ENCODE measurements around the gene CIRBP.

CIRBP gene

DNA sequence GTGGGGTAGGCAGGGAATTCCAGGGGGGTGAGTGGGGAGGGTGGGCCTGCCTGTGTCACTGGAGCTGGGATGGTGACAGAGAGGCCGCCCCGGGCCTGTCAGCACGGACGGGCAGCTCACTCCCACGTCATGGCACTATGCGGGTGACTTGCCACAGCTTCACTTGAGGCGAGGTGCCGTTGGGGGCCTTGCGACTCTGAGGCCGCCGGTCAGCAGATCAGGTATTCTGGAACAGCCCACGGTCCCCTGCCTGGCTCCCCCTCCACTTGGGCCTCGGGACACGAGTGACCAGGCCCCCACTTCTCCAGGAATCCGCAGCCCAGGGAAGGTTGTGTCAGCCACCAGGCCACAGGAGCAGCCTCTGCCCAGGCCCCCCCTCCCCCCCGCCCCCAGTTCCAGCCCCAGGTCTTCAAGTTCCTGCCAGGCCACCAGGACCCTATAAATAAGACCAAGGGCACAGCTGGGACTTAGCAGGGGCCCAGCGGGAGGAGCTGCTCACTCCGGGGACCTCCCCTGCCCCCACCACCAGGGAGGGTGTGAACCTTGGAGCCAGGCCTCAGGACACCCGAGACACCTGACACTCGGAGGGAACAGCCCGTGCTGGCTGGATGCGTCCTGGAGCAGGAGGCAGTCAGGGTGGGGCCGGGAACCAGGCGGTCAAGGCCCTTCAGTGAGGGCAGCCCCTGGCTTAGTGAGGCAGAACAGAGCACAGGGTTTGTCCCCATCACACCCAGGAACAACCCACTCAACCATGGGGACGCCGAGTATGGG, 23.5 kb upstream of the CIRBP start:
- peak; percentile 82 for DNase-seq

DNA sequence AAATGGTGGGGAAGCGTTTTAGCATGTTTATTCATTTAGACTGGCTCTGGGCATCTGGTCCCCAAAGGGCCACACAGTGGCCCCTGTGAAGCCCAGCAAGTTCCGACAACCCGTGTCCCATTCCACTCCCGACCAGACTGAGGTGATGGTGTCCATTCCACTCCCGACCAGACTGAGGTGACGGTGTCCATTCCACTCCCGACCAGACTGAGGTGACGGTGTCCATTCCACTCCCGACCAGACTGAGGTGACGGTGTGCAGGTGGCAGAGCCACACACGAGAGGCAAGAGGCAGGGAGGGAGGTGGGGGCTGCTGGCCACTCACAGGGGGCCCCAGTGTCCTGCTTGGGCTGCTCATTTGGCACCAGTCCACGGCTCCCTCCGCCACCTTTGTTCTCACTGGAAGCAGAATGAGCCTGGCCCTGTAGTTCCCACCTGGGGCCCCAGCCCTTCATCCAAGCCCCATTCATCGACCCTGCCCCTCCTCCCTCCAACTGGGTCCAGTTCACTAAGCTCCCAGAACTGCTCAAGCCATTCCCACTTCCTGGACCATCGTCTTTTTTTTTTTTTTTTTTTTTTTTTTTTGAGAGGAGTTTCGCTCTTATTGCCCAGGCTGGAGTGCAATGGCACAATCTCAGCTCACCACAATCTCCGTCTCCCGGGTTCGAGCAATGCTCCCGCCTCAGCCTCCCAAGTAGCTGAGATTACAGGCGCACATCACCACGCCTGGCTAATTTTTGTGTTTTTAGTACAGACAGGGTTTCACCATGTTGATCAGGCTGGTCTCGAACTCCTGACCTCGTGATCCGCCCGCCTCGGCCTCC, 22.7 kb upstream of the CIRBP start:
- peak; percentile 55 for DNase-seq

DNA sequence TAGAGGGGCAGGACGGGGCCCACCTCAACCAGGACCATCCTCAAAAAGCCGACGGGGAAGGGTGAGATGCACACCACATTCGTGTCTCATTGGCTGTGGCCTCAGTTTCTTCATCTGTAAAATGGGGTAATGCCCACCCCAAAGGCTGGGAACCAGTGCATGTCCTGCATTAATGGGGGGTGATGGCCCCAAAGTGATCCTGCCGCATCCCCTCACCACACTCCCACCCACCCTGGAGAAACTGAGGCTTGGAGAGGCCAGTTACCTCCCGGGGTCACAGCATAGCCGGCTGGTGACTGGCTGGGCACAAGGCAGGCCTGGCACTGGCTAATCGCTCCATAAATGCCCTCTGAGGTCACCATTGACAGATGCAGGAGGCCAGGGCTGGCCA, 21.4 kb upstream of the CIRBP start:
- DNase-seq: no peak

DNA sequence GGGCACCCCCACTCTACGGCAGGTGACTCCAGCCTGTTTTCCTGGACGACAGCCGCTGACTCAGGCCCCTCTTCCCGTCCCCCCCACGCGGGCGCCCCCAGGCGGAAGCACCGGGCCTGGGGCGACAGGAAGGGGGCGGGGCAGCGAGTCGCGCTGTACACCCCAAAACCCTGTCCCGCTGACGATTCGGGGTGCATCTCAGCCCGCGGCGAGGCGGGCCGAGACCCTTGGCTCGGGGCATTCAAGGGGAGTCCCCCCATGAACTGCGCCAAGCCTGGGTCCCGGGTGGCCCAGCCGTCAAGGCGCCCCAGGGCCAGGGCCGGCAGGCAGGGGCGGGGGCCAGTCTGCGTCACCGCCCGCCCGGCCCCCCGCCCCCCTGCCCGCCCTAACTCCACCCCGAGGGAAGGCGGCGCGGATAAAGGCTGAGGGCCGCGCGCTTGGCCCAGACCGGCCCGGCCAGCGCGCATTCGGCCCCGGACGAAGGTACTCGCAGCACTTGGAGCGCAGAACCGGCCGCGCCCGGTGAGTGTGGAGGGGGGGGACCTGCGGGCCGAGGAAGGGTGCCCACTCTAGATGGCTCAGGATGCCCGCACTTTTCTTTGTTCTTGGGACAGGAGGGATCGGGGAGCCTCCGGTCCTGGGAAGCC, 20.9 kb upstream of the CIRBP start, which contains the start of gene MIDN:
Gene MIDN (plus strand): TSS at position 445 of the 647 bp plus-strand sequence. CDS start 1,714 bp downstream, outside the sequence.
- peak; percentile 83 for DNase-seq

DNA sequence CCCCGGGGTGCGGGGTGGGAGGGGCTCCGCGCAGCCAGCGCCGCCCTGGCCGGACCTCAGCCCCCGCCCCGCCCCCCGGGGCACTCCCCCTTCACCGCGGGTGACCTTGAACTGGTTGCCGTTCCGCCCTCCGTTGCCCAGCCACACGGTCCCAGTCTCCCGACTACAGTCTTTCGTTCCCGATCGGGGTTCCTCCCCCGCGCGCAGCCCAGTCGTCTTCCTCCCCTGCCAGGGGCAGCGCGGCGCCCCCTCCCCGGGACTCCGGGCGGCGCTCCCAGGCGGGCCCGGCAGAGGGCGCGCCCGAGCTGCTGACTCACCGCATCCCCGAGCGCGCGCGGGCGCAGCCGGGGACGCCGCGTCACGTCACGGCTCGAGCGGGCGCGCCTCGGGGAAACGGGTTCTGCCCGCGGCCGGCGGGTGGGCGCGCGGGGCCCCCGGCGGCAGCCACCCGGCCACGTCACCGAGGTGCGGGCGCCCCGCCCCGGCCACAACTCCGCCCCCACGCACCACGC, 20.3 kb upstream of the CIRBP start:
- peak; percentile 89 for DNase-seq

DNA sequence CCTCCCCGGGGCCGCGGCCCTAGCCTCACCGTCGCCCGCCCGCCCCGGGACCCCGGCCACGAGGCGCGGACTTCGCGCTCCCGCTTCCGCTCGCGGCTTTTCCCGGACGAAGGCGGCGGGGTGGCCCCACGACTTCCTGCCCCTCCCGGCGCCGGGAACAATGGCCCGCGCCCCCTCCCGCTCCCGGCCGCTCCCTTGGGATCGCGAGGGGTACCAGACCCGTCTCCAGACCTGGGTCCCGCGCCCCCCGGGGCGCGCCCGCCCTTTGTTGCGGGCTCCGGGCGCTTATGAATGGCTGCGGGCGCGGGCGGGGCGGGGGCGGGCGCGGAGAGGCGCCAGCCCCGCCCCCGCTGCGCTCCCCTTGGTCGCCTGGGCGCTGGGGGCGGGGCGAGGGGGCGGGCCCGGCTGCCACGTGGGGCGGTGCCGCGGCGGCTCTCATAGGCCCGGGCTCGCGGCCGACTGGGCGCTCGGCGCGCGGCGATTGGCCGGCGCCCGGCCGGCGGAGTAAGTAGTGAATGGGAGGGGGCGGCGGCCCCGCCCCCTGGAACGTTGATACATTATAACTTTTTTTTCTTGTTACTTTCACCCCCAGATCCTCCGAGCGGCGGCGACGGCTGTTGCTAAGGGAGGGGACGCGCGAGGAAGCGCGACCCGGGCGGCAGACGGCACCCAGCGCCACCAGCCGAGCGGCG, 19.7 kb upstream of the CIRBP start:
- peak; percentile 97 for DNase-seq

DNA sequence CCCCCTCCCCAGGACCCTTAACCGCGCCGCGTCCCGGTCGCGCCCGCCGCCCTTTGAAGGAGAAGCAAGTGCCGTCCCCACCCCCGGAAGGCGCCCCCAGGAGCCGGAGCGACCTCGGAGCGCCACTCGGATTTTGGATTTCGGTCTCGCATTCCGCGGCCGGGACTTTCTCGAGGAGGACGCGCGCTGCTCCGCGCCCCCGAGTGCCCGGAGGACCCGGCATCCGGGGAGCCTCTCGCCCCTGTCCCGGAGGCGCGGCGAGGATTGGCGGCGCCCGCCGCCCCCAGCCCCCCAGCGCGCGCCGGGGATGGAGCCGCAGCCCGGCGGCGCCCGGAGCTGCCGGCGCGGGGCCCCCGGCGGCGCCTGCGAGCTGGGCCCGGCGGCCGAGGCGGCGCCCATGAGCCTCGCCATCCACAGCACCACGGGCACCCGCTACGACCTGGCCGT, 19.1 kb upstream of the CIRBP start:
- DNase-seq: no peak

DNA sequence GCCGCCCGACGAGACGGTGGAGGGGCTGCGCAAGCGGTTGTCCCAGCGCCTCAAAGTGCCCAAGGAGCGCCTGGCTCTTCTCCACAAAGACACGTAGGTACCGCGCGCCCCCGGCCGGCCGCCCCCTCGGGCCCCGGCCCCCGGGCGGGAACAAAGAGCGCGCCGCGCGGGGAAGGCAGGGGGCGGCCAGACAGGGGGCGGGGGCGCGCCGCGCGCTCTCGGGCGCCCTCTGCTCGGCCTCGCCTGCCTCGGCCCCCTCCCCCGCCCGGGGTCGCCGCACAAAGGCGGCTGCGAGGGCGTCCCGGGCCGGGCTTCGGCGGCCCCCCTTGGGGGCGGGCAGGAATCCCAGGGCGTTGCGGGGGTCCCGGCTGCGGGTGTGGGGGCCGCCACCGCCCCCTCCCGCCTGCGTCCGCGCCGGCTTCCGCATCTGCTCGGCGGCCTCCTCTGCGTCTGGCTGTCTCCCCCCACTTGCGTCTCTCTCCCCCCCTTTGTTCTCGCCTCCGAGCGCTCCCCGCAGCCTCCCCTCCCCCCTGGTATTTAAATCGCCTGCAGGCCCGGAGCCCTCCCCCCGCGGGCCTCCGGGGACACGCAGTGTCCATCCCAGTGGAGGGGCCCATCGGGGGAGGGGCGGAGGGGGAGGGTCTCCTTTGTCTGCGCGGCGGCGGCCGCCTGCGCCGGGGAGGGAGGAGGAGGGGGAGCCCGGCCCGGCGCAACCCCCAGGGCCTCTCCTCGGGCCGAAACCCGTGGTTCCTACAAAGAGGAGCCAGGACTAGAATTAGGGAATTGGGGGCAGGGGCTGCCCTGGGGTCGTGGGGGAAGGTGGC, 18.5 kb upstream of the CIRBP start:
- DNase-seq: peak; percentile 74

DNA sequence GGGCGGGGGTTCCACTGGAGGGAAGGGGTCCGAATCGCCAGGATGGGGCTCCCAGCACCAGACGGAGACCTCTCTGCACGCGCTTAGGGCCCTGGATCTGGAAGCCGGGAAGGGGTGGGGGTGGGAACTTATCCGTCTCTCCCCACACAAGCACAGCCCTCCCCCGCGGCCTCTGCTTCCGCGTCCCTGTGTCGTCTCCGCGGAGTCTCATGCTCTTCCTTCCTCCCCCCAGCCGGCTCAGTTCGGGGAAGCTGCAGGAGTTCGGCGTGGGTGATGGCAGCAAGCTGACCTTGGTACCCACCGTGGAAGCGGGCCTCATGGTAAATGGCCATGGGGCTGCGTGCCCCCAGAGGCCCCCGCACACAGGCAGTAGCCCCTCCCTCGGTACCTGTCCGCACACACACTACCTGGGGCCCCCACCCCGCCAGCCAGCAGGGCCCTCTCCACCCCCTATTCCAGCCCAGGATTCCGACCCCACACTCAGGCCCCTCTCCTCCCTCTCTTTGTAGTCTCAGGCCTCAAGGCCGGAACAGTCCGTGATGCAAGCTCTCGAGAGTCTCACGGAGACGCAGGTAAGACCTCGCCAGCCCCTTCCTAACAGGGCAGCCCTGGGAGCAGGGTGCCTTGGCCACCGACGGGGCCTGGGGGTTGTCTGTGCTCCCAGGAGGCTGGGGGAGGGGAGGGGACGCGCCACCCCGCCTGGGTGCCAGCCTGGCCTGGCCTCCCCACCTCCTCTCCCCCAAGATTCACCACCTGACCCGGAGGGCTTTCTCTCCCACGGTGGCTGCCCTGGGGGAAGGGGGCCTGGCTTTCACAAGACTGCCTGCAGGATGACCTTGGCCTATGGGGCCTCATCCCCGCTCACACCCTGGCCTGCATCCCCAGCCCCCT, 17.6 kb upstream of the CIRBP start:
- peak; percentile 80 for DNase-seq

DNA sequence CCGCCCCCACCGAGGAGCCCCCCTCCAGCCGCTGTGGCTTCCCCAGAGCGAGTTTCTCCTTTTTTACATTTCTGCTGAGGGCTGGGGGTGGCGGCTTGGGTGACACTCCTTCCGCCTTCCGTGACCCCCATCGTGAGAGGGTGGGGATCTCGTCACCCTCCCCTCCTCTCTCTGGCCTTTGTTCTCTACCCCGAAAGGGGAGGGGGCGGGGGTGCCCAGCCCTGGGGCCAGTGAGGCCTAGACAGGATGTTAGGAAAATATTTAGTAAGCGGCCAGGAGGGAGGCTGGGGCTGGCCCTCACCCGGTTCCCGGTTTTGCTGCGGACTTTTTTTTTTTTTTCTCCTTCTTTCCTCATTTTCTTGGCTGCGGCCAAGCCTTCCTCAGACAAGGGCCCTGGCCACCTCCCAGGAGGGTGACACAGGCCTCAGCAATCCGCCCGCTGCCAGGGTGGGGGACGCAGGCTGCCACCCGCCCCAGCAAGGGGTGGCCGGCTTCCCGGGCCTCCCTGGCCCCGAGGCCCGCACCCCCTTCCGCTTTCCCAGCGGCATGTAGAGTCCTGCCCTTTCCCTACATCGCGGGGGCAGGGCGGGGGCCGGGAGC, 16.8 kb upstream of the CIRBP start:
- peak; percentile 90 for DNase-seq

DNA sequence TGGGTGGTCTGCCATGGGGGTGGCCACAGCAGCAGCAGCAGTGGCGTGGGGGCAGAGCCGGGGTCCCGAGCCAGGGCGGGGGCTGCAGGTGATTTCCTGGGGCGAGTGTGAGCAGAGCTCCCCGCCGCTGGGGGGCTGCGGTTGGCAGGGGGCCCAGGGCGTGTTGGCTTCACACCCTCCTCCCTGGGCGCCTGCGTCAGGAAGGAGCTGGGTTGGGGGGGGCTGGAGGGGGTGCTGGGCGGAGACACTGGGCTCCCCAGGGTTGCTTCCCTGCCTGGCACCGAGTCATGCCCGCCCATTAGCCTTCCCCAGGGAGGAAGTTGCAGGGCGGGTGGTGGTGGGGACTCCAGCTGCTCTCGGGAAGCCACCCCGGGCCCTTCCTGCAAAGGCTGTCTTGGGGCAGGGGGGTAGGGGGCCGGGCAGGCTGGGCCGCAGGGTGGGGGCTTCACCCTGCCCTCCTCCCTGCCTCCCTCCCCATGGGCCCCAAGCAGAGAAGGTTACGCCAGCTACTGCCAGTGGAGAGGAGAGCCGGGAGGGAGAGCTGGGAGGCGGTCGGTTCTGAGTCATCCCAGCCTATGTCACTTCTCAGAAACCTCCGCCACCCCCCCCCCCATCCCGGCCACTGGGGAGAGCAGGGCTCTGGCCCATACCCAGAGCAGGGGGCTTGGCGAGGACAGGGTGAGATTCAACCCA, 16.2 kb upstream of the CIRBP start:
- DNase-seq: peak; percentile 90

DNA sequence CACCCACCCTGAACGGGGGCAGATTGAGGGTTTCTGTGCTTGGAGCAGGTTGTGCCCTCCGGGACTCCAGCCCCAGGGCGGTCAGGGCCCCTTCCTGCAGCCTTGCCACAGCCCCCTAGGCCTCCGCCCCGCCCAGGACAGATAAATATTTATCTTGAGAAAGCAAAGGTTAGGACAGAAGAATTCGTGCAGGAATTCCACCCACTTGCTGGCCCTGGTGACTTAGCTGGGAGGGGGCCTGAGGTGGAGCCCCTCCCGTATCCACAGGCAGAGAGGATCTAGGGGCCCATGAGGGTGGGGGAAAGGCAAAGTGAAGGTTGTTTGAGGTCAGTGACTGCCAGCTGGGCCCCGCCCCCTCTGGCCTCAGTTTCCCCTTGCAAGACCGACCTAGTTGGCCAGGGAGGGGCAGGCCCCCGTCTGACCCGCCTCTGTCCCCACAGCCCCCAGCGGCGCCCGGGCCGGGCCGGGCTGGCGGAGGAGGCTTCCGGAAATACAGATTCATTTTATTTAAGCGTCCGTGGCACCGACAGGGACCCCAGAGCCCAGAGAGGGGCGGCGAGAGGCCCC, 15.5 kb upstream of the CIRBP start:
- no peak for DNase-seq

DNA sequence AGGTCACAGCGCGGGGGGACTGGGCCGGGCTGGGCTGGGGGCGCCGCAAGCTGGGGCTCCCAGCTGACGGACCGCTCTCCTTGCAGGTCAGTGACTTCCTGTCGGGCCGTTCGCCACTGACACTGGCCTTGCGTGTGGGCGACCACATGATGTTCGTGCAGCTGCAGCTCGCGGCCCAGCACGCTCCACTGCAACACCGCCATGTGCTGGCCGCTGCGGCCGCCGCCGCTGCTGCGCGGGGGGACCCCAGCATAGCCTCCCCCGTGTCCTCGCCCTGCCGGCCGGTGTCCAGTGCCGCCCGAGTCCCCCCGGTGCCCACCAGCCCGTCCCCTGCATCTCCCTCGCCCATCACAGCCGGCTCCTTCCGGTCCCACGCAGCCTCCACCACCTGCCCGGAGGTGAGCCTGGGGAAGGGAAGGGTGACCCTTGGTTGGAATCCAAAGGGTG, 15.0 kb upstream of the CIRBP start:
- no peak for DNase-seq

DNA sequence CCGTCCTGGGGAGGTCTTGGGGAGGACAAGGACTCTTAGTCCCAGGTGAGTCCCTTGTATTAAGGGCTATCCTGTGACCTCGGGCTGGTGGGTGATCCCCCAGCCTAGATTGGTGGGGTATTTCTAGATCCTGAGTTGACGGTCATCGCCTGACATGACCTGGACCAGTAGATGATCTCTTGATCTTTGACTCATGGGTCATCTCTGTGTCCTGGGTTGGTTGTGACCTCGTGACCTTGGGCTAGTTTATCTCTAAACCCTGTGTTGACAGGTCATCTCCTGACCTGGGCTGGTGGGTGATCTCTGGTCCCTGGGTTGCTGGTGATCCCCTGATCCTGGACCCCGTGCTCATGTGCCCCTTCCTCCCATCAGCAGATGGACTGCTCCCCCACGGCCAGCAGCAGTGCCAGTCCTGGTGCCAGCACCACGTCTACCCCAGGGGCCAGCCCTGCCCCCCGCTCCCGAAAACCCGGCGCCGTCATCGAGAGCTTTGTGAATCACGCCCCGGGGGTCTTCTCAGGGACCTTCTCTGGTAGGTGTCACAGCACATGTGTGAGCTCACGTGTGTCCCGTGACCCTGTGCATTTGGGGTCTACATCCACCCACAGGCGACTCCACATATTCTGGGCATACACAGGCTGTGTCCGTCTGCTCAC, 14.5 kb upstream of the CIRBP start:
- DNase-seq: no peak

DNA sequence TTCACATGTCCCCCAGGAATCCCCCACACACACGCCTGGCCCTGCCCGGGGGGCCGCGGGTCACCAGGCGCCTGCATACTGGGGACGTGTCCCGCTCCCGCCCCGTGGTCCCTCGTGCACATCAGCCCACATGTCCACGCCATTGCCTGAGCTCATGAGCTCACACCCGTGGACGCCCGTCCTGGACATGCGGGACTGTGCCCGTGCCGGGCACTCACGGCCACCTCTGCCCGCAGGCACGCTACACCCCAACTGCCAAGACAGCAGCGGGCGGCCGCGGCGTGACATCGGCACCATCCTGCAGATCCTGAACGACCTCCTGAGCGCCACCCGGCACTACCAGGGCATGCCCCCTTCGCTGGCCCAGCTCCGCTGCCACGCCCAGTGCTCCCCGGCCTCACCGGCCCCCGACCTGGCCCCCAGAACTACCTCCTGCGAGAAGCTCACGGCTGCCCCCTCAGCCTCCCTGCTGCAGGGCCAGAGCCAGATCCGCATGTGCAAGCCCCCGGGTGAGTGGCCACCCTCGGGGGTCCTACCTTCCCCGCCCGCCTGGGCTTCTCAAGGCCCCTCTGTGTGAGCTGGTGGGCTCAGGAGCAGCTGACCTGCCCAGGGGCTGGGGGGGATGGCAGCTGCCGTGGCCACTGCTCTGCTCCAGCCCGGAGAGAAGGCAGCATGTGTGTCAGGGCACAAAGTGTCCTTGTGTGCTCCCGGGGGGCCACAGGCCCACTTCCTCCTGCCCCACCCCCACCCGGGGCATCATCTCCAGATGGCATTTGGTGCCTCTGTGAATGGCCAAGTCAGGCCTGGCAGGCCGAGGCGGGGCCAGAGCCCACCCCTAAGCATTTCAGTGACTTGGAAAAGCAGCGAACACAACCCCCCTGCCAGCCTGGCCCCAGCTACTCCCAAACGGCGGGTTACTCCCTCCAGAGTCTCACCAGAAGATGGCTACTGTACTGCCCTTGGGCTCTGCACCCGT, 13.7 kb upstream of the CIRBP start:
- DNase-seq: no peak

DNA sequence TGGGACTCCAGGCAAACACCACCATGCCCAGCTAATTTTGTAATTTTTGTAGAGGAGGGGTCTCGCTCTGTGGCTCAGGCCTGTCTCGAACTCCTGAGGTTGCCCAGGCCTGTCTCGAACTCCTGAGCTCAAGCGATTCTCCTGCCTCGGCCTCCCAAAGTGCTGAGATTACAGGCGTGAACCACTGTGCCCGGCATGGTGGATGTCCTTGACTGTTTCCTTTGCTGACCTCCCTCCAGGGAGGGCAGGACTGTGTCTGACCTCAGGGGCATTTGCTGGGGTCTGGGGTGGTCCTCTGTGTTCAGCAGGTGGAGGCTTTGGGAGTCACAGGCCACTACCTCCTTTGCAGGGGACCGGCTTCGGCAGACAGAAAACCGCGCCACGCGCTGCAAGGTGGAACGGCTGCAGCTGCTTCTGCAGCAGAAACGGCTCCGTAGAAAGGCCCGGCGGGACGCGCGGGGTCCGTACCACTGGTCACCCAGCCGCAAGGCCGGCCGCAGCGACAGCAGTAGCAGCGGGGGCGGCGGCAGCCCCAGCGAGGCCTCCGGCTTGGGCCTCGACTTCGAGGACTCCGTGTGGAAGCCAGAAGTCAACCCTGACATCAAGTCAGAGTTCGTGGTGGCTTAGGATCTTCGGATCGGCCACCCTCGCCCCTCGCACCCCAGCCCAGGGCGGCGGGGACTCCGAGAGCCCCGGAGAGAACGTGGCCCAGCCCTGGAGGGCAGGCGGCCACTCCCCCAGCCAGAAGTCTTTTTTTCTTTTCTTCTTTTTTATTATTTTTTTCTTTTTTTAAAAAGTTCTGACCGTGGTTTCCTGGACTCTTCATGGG, 12.3 kb upstream of the CIRBP start:
- DNase-seq: no peak
